NCI-H2227 (cell line): Measurements from ENCODE around the gene CCNB2.
"Not testable (repeated sequence)": the region's sequence is repeated elsewhere in the genome, so short reads cannot be mapped to it uniquely, and the experiment has no call there.

Source experiments
- DNase-seq: peaks from one replicate; lab custom pipeline; 2025; ENCODE audit not compliant: unreplicated experiment; lab: John Stamatoyannopoulos, UW

The CCNB2 gene

GRCh38 chr15:59104912-59105732, at the start of gene CCNB2:
Gene CCNB2, plus strand, starts transcription at chr15:59105146. Its CDS starts 123 bp downstream, at chr15:59105269.
- peak; percentile 92 for DNase-seq

- DNase-seq = no peak
Measured at GRCh38 chr15:59059076-59059597, 45.8 kb upstream of the CCNB2 start.

GRCh38 chr15:59060348-59060747, 44.6 kb upstream of the CCNB2 start:
- DNase-seq = no peak

DNA sequence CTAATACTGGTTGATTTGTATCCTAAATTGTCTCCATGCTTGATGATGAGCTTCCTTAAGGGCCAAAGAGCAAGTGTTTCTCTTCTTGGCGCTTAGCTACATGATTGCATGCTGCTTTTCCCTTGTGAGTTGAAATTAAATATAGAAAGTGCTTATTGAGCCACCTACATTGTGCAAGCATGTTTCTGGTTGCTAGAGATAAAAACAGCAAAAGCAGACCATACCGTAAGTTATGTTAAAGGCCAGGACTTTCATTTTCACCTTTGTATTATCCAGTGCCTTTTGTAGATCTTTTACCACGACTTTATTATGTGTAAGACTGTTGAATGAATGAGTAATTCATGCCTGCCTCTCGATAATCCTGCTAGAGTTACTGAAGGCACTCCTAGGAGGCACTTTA, 41.9 kb upstream of the CCNB2 start:
- no peak for DNase-seq

GRCh38 chr15:59069430-59069829, 35.5 kb upstream of the CCNB2 start:
- DNase-seq = no peak

GRCh38 chr15:59074607-59075006, 30.3 kb upstream of the CCNB2 start:
- DNase-seq = no peak

DNA sequence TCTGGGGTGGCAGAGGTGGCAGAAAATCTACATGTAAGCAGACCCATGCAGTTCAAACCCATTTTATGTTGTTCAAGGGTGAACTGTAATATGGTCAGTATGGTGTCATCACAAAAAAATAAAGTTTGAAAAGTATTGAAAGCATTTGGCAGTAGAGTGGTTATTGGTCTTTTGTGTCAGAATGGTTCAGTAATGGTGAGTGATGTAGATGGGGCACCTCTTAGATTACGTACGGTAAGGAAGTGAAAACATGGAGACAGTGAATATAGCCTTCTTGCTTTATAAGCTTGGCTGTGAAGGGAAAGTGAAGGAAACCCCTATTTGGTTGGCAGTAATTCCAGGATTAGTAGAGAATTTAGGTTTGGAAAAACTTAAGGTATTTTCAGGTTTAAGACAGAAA, 17.2 kb upstream of the CCNB2 start:
- no peak for DNase-seq

- DNase-seq = no peak
Measured at GRCh38 chr15:59094077-59094476, 10.9 kb upstream of the CCNB2 start.

GRCh38 chr15:59096429-59096828, 8.5 kb upstream of the CCNB2 start:
- DNase-seq = no peak

GRCh38 chr15:59099162-59099685, 5.7 kb upstream of the CCNB2 start:
- DNase-seq = no peak

GRCh38 chr15:59104602-59104911, 389 bp upstream of the CCNB2 start:
- no peak for DNase-seq

DNA sequence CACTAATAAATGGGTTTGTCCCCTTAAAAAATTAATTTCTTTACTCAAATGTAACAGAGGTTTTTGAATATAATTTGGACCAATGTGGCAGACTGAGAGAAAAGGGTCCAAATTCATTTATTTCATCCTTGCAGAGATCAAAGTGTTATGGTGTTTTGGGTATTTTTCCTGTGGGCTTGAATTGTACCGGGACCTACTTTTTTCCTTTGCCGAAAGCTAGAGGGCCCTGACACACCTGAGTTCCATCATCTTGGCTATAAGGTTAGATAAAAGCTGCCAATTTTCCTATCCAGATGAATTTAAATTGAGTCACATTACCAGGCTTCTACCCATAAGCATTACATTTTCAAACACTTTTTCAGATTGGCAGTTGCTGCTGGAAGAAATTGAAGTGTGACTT, 908 bp downstream of the CCNB2 start:
- DNase-seq = no peak

GRCh38 chr15:59111251-59111650, 6.3 kb downstream of the CCNB2 start:
- DNase-seq = no peak

DNA sequence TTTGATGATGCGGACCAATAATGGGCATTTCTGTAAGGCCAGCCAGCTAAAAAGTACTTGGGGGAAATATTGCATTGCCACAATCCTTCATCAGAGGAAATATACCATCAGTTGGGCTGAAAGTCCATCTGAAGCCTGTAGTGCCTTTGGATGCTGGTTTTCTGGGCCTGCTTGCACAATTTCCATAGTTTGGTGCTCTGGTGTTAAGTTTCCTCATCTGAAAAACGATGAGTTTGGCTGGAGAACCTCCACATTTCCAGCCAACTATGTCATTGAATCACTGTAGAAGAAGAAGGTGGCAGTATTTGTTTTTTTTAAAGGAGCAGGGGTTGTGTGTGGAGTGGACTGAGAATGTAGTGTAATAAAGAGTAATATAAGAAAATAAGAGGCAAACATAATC, 10.1 kb downstream of the CCNB2 start:
- DNase-seq = no peak

GRCh38 chr15:59116141-59116540, 11.2 kb downstream of the CCNB2 start:
- DNase-seq = no peak

DNA sequence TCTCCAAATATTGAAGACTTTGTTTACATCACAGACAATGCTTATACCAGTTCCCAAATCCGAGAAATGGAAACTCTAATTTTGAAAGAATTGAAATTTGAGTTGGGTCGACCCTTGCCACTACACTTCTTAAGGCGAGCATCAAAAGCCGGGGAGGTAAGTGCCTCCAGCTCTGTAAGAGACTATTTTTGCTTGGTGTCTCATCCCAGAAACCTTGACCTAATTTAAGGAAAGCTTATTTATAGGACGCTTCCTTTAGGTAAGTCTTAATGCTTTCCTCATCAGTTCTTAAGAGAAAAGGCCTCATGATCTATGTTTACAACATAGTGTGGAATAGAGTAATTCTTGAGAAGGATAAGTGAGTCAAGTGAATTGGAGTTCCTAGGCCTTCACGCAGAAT, 11.8 kb downstream of the CCNB2 start:
- DNase-seq = no peak

DNA sequence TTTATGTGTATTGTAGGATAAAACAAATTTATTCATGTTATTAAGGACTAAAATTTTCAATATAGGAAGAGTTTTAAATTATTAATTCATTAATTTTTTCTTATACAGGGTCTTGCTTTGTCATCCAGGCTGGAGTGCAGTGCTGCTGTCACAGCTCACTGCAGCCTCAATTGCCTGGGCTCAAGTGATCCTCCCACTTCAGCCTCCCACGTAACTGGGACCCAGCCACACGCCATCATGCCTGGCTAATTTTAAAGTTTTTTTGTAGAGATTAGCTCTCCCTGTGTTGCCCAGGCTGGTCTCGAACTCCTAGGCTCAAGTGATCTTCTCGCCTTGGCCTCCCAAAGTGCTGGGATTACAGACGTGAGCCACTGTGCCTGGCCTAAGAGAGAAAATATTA, 14.7 kb downstream of the CCNB2 start:
- no peak for DNase-seq

GRCh38 chr15:59120937-59121336, 16.0 kb downstream of the CCNB2 start:
- DNase-seq = no peak

- no peak for DNase-seq
Measured at GRCh38 chr15:59124261-59124660, 19.3 kb downstream of the CCNB2 start.

DNA sequence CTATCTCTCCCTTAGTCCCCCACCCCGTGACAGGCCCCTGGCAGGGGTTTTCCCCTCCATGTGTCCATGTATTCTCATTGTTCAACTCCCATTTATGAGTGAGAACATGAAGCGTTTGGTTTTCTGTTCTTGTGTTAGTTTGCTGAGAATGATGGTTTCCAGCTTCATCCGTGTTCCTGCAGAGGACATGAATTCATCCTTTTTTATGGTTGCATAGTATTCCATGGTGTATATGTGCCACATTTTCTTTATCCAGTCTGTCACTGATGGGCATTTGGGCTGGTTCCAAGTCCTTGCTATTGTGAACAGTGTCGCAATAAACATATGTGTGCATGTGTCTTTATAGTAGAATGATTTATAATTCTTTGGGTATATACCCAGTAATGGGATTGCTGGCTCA, 20.7 kb downstream of the CCNB2 start:
- not testable (repeated sequence) for DNase-seq

- DNase-seq = not testable (repeated sequence)
Measured at GRCh38 chr15:59127255-59127654, 22.3 kb downstream of the CCNB2 start.

DNA sequence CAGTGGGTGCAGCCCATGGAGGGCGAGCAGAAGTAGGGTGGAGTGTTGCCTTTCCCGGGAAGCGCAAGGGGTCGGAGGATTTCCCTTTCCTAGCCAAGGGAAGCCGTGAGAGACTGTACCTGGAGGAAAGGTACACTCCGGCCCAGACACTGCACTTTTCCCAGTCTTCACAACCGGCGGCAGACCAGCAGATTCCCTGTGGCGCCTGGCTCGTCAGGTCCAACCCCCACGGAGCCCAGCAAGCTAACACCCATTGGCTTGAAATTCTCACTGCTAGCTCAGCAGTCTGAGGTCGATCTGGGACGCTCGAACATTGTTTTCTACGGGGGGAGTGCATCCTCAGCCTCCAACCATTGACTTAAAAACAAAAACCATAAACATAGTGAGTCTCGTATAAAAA, 26.5 kb downstream of the CCNB2 start:
- no peak for DNase-seq
